Heart right ventricle (tissue), 16 donors: ENCODE measurements around the gene SMAP1. TPM values are rescaled to one million over a fixed set of nuclear protein-coding genes. Genes with fewer than 3 reads are reported as not detected.

ENCODE experiments used
- ATAC-seq, 8 donors: fragments of 200-7000 bp; cut with Tn5 transposase; one replicate each; pipeline ENCODE4 v1.9.1; 2020; ENCODE audit warnings: mild to moderate bottlenecking in 8 of 8, moderate library complexity in 8 of 8, moderate number of reproducible peaks in 1 of 8
- DNase-seq, 2 donors: peaks; one replicate each; pipeline ENCODE4 v3.0.0-alpha.2; 2020
- H3K27ac ChIP-seq, 10 donors: fragments of 200-600 bp; sonication (generic) in 2 of 10; one replicate each; pipeline versions ENCODE4 v1.5.0 to v1.8.0; 2020 to 2022; ENCODE audit warnings: mild to moderate bottlenecking in 3 of 10
- H3K27me3 ChIP-seq, 7 donors: fragments of 200-600 bp; one replicate each; pipeline ENCODE4 v1.8.0; 2021 to 2022; ENCODE audit warnings: mild to moderate bottlenecking in 2 of 7
- H3K36me3 ChIP-seq, 9 donors: fragments of 200-600 bp; sonication (generic) in 1 of 9; one replicate each; pipeline versions ENCODE4 v1.5.0 to v1.8.0; 2020 to 2022; ENCODE audit warnings: mild to moderate bottlenecking in 2 of 9
- H3K4me1 ChIP-seq, 9 donors: fragments of 200-600 bp; sonication (generic) in 1 of 9; one replicate each; pipeline versions ENCODE4 v1.5.0 to v1.8.0; 2020 to 2022; ENCODE audit warnings: mild to moderate bottlenecking in 4 of 9
- H3K4me3 ChIP-seq, 10 donors: fragments of 200-600 bp; sonication (generic) in 2 of 10; one replicate each; pipeline versions ENCODE4 v1.5.0 to v1.8.0; 2020 to 2022; ENCODE audit warnings: mild to moderate bottlenecking in 7 of 10, moderate library complexity in 2 of 10
- H3K9me3 ChIP-seq, 11 donors: fragments of 200-600 bp in 10 of 11; sonication (generic) in 2 of 11; one replicate each; pipeline versions ENCODE4 v1.5.0 to v1.8.0; 2013 to 2022; ENCODE audit warnings: mild to moderate bottlenecking in 2 of 11, control low read depth in 1 of 11, moderate library complexity in 1 of 11
- WGBS, 2 donors: extraction: QIAGEN DNeasy Blood & Tissue Kit; methylation state at CpG; one replicate each; pipeline ENCODE4 v1.1.7; 2013; ENCODE audit warnings: inconsistent platforms in 1 of 2; 5-methylcytosine and 5-hydroxymethylcytosine counted together
- intact Hi-C, 10 donors: fragments of 100-400 bp; cut with DNase I; formaldehyde crosslinking; loops; one replicate each; pipeline versions ENCODE4 v1.11.1 to v1.14.2; 2022
- polyA plus RNA-seq, 2 donors: library from polyadenylated mRNA; stranded (reverse); fragments of 200-250 nt; gene quantifications; one replicate each; pipeline ENCODE4 v1.2.3, GENCODE V29; 2013
- total RNA-seq, 10 donors: library from RNA; stranded (reverse); fragmentation: NEBNext Ultra II Directional in 3 of 10; extraction: Animal tissue kit (Norgen Biotek cat#: 25700) in 3 of 10; gene quantifications; one replicate each; pipeline versions ENCODE4 v1.2.1 to v1.2.4, GENCODE V29; 2021 to 2023
- TF ChIP-seq, protein P1 (sequence below), 9 donors: fragments of 200-600 bp; sonication (generic) in 2 of 9; IDR thresholded peaks; one replicate each; pipeline versions ENCODE4 v1.5.0 to v1.8.0; 2021 to 2022; ENCODE audit warnings: antibody characterized with exemption in 9 of 9, mild to moderate bottlenecking in 5 of 9, moderate library complexity in 1 of 9
- donor health status: Arrhythmogenic right ventricular cardiomyopathy.
- donor health status: ischemic (EF 13 %, LVEDD 7.1; RV severe dilation, severe dysfunction).
- donor health status: healthy with polysubstance abuse.
- donor health status: DM: no; HTN: yes; CAD: no.
- donor health status: DM: no; HTN: no; CAD: no.
- donor health status: ischemic (EF 25% LVEDD 6.9; RV normal size, moderate dysfunction).
- donor health status: ischemic (EF 25% LVEDD 5.7; RV mildly dilated, moderate dysfunction).
- donor health status: healthy.
- donor health status: DM: yes; HTN: yes; CAD: no.
- donor health status: Ischemic cardiomyopathy.
- donor health status: ischemic (EF 35%, LVEDD 5.7; RV mildly dilated, moderate dysfunction).
- donor health status: nonischemic (EF 11% LVEDD 7.7; RV severe dilation, severe dysfunction).
- donor health status: DM: yes; HTN: yes; CAD: no.
- donor health status: PGD.
- donor health status: ischemic (EF 29% LVEDD 5.4; RV normal size, mild dysfunction).
- donor health status: nonischemic (EF 23%, LVEDD 6.1; RV moderate dilation, normal function).

The SMAP1 gene
- total and polyA plus RNA-seq, 12 donors = 12.8 to 36.3 (median 30.3) TPM

DNA sequence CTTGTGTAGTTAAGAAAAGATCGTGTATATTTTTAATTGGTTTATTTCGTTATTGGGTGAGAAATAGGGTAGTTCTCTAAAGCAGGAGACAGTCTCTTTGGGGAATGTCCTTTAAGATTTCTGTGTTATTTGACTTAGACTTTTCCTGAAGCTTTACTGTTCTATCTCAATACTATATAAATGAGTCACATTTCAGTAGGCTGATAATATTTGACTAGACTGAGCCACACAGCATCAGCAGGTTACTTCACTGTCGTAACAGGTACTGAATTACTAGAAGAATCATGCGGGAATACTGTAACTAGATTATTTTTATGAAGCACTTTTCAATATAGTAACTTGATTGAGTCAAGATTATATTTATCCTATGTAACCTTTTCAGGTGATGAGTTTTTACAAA lies 1.4 kb downstream of the SMAP1 start:
- WGBS, 2 donors = 44 to 46% methylated on average over 4 of the region's 4 CpGs
- Histone ChIP-seq H3K4me1 (peaks cover 0 to 69% (median 49%) of the 10 kb centered on the region in 9 donors), H3K9me3 (no peaks in the 10 kb centered on the region), H3K36me3 (no peaks in the 10 kb centered on the region), H3K27me3 (no peaks in the 10 kb centered on the region), H3K4me3 (peak overlapping the region in 9 of 10 donors; percentile 77 to 96 (median 87)), H3K27ac (peak overlapping the region in 3 of 10 donors; percentile 94 to 97 (median 97))
- intact Hi-C loops = loop anchor here in 5 of 10 donors (5.0 to 10.0 kb wide), 3 partner anchors 102 to 618 kb away; partner anchors contain the start of genes SDHAF4 (in 5 of the 5) and OGFRL1 (in 1 of the 5)
- DNase-seq (no peak), ATAC-seq (no peak)
- TF ChIP-seq, protein P1, sequence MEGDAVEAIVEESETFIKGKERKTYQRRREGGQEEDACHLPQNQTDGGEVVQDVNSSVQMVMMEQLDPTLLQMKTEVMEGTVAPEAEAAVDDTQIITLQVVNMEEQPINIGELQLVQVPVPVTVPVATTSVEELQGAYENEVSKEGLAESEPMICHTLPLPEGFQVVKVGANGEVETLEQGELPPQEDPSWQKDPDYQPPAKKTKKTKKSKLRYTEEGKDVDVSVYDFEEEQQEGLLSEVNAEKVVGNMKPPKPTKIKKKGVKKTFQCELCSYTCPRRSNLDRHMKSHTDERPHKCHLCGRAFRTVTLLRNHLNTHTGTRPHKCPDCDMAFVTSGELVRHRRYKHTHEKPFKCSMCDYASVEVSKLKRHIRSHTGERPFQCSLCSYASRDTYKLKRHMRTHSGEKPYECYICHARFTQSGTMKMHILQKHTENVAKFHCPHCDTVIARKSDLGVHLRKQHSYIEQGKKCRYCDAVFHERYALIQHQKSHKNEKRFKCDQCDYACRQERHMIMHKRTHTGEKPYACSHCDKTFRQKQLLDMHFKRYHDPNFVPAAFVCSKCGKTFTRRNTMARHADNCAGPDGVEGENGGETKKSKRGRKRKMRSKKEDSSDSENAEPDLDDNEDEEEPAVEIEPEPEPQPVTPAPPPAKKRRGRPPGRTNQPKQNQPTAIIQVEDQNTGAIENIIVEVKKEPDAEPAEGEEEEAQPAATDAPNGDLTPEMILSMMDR (IDR thresholded peaks at IDR 0.05) = no peak

DNA sequence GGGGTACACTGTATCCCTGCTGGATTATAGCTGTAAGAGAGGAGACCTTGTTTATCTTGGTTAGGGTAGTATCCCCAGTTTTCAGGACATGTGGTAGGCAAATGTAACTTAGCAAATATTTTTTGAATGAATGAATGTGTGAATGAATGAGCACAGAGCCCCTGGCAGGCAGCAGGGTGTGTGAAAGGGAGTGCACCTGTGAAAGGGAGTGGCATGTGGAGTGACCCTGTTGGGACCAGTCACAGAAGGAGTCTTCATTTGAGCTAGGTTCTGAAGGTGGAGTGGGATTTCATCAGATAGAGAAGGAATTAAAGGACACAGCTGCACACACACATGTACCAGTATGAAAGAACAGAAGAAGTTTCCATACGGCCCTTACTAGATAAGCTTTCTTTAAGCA lies 4.9 kb downstream of the SMAP1 start:
- TF ChIP-seq, protein P1 (IDR thresholded peaks at IDR 0.05) = no peak
- ATAC-seq (no peak), DNase-seq (no peak)
- no peaks in the 10 kb centered on the region for H3K9me3 ChIP-seq
- 40 to 53% methylated on average over 1 of the region's 1 CpG for whole genome bisulfite sequencing, 2 donors
- intact Hi-C loops = no loop called here
- no peaks in the 10 kb centered on the region for H3K36me3 ChIP-seq
- peaks cover 0 to 58% (median 43%) of the 10 kb centered on the region in 9 donors for H3K4me1 ChIP-seq
- H3K27me3 ChIP-seq = no peaks in the 10 kb centered on the region
- peak overlapping the region in 2 of 10 donors; percentile 46 to 62 for H3K27ac ChIP-seq
- no peak overlapping the region for H3K4me3 ChIP-seq

DNA sequence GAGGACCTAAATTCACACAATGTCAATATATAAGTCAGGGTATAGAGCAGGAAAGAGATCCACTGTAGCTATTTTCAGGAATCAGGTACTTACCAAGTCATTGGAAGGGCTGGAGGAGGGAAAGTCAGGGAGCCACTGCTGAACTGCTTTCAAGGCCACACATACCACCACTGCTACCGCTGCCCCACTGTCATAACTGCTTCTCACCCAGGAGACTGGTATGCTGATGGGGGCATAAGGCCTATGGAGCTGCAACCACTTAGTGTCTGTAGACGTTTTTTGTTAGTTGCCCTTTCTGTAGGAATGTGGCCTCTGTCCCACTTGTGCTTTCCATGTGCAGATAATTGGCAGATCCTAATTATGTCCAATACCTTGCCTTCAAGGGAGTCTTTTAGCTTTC lies 5.4 kb downstream of the SMAP1 start:
- intact Hi-C loops = no loop called here
- H3K9me3 ChIP-seq = no peaks in the 10 kb centered on the region
- ATAC-seq (peak in 5 of 8 donors; percentile 20 to 46 (median 31)), DNase-seq (no peak)
- H3K27me3 ChIP-seq = no peaks in the 10 kb centered on the region
- no peak overlapping the region for H3K4me3 ChIP-seq
- WGBS, 2 donors = 41 to 48% methylated on average over 2 of the region's 2 CpGs
- TF ChIP-seq, protein P1 (IDR thresholded peaks at IDR 0.05) = no peak
- peak overlapping the region in 3 of 10 donors; percentile 19 to 62 (median 46) for H3K27ac ChIP-seq
- H3K4me1 ChIP-seq = peaks cover 0 to 58% (median 43%) of the 10 kb centered on the region in 9 donors
- no peaks in the 10 kb centered on the region for H3K36me3 ChIP-seq

DNA sequence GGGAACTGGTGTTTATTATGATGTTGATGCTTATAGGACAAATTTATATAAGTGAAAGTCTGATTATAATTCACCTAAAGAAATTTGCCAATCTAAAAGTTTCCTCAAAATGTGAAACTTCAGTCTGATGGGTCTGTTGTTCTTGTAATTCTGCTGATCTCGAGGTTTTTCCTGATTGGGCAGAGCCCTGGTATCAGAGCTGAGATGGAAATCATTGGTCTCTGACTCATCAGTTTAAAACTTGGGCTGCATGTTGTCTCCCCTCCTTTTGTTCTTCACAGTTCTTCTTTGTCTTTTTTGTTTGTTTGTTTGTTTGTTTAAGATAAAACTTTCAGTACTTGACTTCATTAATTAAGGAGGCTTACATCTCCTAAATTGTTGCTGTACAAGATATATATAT lies 5.9 kb downstream of the SMAP1 start:
- no peak for DNase-seq
- WGBS, 2 donors = 62 to 78% methylated on average over 1 of the region's 1 CpG
- no peak for ATAC-seq
- H3K27me3 ChIP-seq = no peaks in the 10 kb centered on the region
- peak overlapping the region in 3 of 10 donors; percentile 19 to 62 (median 46) for H3K27ac ChIP-seq
- H3K4me3 ChIP-seq = no peak overlapping the region
- peaks cover 0 to 2% (median 0%) of the 10 kb centered on the region in 11 donors for H3K9me3 ChIP-seq
- intact Hi-C loops = no loop called here
- H3K36me3 ChIP-seq = no peaks in the 10 kb centered on the region
- TF ChIP-seq, protein P1 (IDR thresholded peaks at IDR 0.05) = no peak
- H3K4me1 ChIP-seq = peaks cover 0 to 56% (median 40%) of the 10 kb centered on the region in 9 donors
